GM18909 (cell line): Measurements from ENCODE around the gene TOR3A.
"Not testable (repeated sequence)": the region's sequence is repeated elsewhere in the genome, so short reads cannot be mapped to it uniquely, and the experiment has no call there.

Source experiments
- ATAC-seq: cut with Tn5 transposase; IDR thresholded peaks from one replicate; pipeline ENCODE4 v1.9.1; 2021; ENCODE audit warnings: mild to moderate bottlenecking; ENCODE audit not compliant: unreplicated experiment, poor library complexity

Gene TOR3A

GRCh38 chr1:179104611-179105250, 22.9 kb downstream of the TOR3A start:
- ATAC-seq: no peak

GRCh38 chr1:179105393-179105792, 23.5 kb downstream of the TOR3A start:
- no peak for ATAC-seq

GRCh38 chr1:179107706-179108629, 26.1 kb downstream of the TOR3A start:
- ATAC-seq: no peak

GRCh38 chr1:179108644-179109043, 26.8 kb downstream of the TOR3A start:
- no peak for ATAC-seq

- ATAC-seq: no peak
Measured at GRCh38 chr1:179115181-179115580, 33.3 kb downstream of the TOR3A start.

GRCh38 chr1:179119513-179119912, 37.6 kb downstream of the TOR3A start:
- no peak for ATAC-seq

GRCh38 chr1:179120736-179121135, 38.9 kb downstream of the TOR3A start:
- ATAC-seq: no peak

- ATAC-seq: no peak
Measured at GRCh38 chr1:179121159-179121938, 39.5 kb downstream of the TOR3A start.

GRCh38 chr1:179124873-179125272, 43.0 kb downstream of the TOR3A start:
- ATAC-seq: no peak

GRCh38 chr1:179126338-179127060, 44.6 kb downstream of the TOR3A start:
- no peak for ATAC-seq

- no peak for ATAC-seq
Measured at GRCh38 chr1:179127163-179127895, 45.5 kb downstream of the TOR3A start.

- no peak for ATAC-seq
Measured at GRCh38 chr1:179128520-179128919, 46.6 kb downstream of the TOR3A start.

- peak; percentile 99 for ATAC-seq
Measured at GRCh38 chr1:179129702-179130473, 48.0 kb downstream of the TOR3A start.

- ATAC-seq: not testable (repeated sequence)
Measured at GRCh38 chr1:179135168-179135567, 53.3 kb downstream of the TOR3A start.

GRCh38 chr1:179135707-179136106, 53.8 kb downstream of the TOR3A start:
- not testable (repeated sequence) for ATAC-seq

- no peak for ATAC-seq
Measured at GRCh38 chr1:179137617-179138255, 55.9 kb downstream of the TOR3A start.

GRCh38 chr1:179138755-179139154, 56.9 kb downstream of the TOR3A start:
- ATAC-seq: not testable (repeated sequence)

- no peak for ATAC-seq
Measured at GRCh38 chr1:179141592-179142251, 59.9 kb downstream of the TOR3A start.
